ENCODE results near the gene NKRF.
"Not testable (repeated sequence)": the region's sequence is repeated elsewhere in the genome, so short reads cannot be mapped to it uniquely, and the experiment has no call there.

NKRF gene

GRCh38 chrX:119606280-119607017 is at the start of gene NKRF:
Gene NKRF (minus strand): TSS chrX:119606424.
- peak; percentile 76 for DNase-seq (ENCODE audit: low read depth)

DNA sequence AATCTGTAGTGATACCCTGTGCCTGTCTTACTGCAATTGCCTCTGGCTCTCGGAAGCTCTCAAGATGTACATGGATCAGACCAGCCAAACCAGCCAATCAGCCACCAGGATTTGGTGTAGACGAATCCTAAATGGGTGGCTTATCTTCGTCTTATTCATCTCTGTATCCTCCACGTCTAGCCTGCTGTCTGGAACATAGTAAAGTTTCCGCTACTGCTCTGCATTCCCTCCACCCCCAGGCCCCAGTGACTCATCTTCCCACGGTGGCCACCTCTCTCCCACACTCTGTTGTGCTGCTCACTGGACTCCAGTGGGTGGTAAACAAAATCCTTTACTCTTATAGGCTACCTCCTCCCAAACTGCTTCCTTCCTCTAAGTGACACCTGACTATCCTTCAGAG is 48.9 kb upstream of the NKRF start:
- DNase-seq (ENCODE audit: low read depth) = no peak

DNA sequence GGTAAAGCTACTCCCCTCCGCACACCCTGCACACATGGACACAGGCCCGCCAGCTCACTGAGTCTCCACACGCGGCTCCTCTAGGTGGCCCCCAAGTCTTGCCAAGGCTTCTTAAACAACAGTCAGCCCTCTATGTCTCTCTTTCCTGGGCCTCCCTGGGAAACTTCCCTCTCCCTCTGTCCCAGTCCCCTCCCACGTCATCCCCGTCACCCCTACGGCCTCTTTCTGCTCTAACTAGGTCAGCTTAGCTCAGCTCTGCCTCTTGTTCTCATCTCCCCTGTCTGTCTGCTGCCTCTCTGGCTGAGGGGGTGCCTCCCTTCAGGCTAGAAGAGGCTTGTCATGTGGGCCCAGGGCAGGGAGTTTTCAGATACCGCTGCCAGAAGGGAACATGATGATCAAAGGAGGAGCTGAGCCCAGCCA is 47.9 kb upstream of the NKRF start:
- no peak for DNase-seq (ENCODE audit: low read depth)

DNA sequence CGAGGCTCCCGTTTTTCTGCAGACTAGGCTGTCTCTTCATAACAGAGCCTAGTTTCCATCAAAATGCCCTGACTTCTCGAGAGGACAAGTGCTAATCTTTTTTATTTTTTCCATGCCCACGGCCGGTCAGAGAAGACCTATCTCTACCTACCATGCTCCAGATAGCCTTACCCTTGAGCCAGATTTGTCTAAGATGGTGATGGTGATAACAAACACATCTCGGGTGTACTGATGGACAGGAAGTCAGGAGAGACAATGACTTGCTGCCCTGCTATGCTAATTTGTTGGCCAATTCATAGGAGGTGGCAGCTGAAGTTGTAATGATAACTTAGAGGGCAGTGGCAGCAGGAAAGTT is 42.2 kb upstream of the NKRF start:
- no peak for DNase-seq (ENCODE audit: low read depth)

DNA sequence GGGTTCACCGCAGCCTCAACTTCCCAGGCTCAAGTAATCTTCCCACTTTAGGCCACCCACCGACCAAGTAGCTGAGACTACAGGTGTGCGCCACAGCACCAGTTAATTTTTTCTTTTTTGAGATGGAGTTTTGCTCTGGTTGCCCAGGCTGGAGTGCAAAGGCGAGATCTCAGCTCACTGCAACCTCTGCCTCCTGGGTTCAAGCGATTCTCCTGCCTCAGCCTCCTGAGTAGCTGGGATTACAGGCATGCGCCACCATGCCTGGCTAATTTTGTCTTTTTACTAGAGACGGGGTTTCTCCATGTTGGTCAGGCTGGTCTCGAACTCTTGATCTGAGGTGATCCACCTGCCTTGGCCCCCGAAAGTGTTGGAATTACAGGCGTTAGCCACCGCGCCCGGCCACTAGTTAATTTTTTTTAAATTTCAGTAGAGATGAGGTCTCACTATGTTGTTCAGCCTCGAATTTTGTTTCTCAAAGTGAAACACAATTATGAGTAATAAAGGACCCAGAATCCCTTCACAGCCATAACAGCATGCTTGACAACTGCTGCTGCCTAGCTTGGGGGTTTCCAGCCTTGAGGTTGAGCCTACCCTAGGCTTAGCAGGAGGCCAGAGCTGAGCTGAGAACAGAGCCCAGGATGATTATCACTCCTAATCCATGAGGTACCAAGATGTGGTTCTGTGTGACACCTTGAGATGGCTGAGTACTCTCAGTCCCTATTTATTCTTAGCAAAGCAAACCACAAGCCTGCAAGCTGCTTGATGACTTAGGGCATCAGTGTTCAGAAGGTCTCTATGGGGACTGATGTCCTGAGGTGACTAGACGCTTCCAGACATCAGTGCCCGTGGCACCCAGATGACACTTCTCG is 41.6 kb upstream of the NKRF start:
- DNase-seq (ENCODE audit: low read depth) = no peak

DNA sequence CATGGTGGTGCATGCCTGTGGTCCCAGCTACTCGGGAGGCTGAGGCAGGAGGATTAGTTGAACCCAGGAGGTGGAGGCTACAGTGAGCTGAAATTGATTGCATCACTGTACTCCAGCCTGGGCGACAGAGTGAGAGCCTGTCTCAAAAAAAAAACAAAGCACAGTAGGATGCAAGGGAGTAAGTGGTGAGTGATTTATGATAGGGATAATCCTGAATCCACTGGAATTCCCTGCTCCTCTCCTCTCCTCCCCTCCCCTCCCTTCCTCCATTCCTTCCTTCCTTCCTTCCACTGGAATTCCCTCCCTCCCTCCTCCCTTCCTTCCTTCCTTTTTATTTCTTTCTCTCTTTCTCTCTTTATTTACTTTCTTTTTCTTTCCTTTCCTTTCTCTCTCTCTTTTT is 40.9 kb upstream of the NKRF start:
- DNase-seq (ENCODE audit: low read depth) = no peak

DNA sequence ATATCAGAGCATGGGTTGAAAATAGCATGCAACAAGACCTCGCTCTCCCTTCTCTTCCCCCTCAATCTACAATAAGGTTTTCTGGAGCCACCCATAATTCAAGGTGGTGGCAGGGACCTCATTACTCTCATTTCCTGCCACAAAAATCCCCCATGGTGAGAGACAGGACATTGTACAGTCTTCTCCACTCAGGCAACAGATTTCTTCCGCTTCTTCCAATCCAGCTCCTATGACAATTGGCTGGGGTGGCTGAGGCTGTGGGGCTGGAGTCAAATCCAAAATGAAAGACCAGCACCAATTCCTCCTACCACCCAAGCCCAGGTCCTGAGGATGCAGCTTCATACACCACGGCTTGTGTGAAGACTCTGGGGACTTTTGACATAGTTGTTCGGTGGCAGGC is 40.3 kb upstream of the NKRF start:
- no peak for DNase-seq (ENCODE audit: low read depth)

DNA sequence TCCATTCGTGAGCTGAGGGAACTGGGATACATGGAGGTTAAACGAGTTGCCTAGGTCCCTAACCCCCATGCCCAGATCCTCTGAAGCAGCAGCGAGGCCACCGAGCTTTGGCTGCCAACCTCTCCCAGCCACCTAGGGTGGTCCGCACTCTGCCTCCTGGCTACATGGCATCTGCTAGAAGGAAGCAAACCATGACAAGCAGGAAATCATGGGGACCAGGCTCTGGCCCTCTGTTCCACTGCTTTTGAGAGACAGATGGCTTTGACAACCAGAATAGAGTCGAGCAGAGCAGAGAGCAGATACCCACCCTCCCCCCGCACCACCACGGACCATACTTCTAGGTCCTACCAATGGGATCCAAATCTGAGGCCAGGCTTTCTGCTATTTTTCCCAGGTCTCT is 37.5 kb upstream of the NKRF start:
- DNase-seq (ENCODE audit: low read depth) = no peak

GRCh38 chrX:119640731-119641170 is 34.5 kb upstream of the NKRF start:
- no peak for DNase-seq (ENCODE audit: low read depth)

- no peak for DNase-seq (ENCODE audit: low read depth)
Measured at GRCh38 chrX:119638725-119639471, 32.7 kb upstream of the NKRF start.

- not testable (repeated sequence) for DNase-seq (ENCODE audit: low read depth)
Measured at GRCh38 chrX:119637421-119637820, 31.2 kb upstream of the NKRF start.

DNA sequence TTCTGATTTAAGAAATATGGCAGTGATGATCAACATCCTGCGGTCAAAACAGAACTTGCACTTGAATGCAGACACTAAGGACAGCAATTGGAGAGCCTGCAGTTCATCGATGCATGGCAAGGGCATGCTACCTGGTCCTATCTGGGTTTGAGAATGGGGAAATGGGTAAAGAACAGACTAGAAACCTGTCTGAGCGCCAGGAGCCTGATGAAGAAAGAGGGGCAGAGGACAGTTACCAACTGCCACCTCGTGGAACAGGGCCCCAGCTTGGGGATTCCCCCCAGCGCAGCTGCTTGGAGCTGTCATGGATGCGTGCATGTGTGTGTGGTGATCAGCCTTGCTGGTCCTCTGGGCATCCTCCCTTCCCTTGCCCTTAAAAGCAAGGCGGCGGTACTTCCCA is 30.2 kb upstream of the NKRF start:
- no peak for DNase-seq (ENCODE audit: low read depth)

- DNase-seq (ENCODE audit: low read depth) = no peak
Measured at GRCh38 chrX:119635799-119636198, 29.6 kb upstream of the NKRF start.

DNA sequence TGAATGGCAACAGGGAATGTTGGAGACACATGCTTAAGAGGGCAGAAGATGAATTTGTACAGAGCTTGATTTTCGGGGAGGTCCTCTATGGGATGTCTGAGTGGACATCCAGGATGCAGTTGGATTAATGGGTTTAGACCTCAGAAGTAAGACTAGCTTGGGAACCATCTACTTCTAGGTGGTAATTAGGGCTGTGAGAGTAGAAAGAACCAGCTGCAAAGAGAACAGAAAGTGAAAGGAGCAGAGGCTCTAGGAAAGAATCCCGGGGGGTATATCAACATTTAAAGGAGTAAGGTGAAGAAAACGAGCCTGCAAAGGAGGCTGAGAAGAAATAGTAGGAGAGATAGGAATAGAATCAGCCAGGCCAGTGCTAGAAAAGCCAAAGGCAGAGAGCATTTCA is 29.0 kb upstream of the NKRF start:
- no peak for DNase-seq (ENCODE audit: low read depth)

GRCh38 chrX:119625843-119626242 is 19.6 kb upstream of the NKRF start:
- DNase-seq (ENCODE audit: low read depth) = no peak

DNA sequence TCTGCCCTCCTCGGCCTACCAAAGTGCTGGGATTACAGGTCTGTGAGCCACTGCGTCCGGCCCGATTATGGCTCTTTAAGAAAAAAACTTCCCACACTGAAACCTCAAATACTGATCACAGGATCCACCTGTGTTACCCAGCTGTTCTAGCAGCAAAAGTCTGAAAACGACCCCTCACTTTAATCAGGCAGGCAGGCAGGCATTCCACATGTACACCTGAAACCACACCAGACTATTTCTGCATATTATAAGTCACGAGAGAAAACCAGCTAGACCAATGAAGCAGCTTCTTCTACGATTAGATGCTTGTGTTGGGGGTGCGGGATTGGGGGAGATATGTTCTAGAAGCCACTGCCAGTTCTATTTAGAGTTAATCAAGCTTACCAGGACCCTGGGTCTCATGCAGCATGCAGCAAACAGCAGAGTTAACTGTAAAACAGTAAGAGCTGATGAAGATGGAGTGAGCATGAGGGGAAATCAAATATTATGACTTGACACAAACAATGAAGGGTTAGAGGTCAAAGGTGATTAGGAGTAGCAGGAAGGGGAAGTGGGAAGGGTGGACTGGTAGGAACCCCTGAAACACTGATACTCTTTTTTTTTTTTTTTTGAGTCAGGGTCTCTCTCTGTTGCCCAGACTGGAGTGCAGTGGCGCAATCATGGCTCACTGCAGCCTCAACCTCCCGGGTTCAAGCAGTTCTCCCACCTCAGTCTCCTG is 18.9 kb upstream of the NKRF start:
- no peak for DNase-seq (ENCODE audit: low read depth)

GRCh38 chrX:119624417-119624816 is 18.2 kb upstream of the NKRF start:
- DNase-seq (ENCODE audit: low read depth) = no peak

DNA sequence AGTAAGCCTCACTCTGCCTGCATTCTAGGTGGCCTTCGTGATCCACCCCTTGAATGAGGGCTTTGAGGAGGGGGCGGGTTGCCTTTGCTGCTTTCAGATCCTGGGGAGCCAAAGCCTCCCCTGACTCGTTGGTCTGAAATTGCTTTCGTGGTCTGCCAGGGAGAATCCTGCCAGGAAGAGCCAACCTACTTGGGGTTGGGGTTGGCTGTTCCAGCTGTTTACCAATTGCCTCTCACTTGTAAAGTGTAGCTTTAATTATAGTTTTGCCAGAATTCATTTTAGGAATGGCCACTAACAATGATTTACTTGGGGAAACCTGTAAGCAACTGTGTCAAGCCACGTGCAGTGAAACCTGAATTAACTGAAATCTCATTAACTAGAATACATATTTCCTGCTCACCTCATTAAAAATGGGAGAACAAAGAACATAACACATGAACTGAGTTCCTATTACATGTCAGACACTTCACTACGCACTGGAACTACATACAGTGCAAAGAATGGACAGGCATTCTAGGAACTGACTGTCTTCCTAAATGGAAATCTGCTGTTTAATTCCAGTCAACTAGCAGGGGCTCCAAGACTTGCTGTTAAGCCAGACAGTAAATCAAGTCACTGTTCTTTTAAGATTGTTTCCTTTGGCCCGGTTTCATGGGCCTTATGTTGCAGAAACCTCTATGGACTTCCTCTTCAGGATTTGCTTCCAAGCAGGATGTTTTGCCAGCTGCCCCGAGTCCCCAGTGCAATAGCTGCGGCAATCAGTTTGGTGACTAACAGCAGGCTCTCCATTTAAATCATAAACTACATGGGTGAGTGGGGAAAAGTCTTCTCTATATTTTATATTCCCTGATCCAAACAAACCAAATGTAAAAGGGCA is 16.4 kb upstream of the NKRF start:
- DNase-seq (ENCODE audit: low read depth) = no peak

- no peak for DNase-seq (ENCODE audit: low read depth)
Measured at GRCh38 chrX:119618439-119618838, 12.2 kb upstream of the NKRF start.

DNA sequence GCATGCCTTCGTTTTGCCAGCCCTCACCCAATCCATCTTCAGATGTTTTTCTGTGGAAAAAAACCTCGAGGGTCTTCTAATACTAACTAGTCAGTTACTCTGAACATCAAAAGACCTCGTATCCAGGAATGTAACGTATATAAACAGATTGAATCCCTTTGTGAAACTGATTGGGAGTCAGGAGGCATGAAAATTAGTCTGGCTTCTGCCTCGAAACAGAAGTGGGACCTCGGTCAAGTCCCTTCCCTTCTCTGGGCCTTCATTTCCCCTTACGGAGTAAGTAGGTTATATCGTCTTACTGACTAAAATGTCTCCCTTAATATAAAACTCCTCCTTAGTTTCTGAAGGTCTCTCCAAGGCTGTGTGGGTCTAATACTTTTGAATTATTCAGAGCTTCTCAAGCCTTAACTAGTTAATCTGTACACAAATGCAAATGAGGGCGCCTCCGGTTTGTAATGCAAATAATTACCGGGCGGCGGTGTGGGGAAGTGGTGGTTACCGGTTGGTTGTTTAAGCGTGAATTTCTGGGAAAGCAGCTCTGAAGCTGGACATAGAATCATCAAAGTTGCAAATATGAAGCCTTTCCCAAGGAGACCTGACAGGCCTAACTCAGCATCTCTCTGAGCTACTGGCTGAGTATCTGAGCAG is 11.4 kb upstream of the NKRF start:
- DNase-seq (ENCODE audit: low read depth) = no peak

GRCh38 chrX:119614776-119615175 is 8.6 kb upstream of the NKRF start:
- no peak for DNase-seq (ENCODE audit: low read depth)

Data from HS-27A (cell line).